ENCODE measurements around the gene SLC6A17. TPM values are rescaled to one million over a fixed set of nuclear protein-coding genes. Genes with fewer than 3 reads are reported as not detected.

Gene SLC6A17
- total and polyA plus RNA-seq, 12 donors: 0.06 to 0.45 (median 0.16) TPM; not detected in 4

- TF ChIP-seq, protein P1, sequence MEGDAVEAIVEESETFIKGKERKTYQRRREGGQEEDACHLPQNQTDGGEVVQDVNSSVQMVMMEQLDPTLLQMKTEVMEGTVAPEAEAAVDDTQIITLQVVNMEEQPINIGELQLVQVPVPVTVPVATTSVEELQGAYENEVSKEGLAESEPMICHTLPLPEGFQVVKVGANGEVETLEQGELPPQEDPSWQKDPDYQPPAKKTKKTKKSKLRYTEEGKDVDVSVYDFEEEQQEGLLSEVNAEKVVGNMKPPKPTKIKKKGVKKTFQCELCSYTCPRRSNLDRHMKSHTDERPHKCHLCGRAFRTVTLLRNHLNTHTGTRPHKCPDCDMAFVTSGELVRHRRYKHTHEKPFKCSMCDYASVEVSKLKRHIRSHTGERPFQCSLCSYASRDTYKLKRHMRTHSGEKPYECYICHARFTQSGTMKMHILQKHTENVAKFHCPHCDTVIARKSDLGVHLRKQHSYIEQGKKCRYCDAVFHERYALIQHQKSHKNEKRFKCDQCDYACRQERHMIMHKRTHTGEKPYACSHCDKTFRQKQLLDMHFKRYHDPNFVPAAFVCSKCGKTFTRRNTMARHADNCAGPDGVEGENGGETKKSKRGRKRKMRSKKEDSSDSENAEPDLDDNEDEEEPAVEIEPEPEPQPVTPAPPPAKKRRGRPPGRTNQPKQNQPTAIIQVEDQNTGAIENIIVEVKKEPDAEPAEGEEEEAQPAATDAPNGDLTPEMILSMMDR (IDR thresholded peaks at IDR 0.05): no peak
- Histone ChIP-seq H3K4me3 (no peak overlapping the region), H3K9me3 (no peaks in the 10 kb centered on the region), H3K4me1 (peaks cover 0 to 4% (median 0%) of the 10 kb centered on the region in 9 donors), H3K36me3 (no peaks in the 10 kb centered on the region), H3K27me3 (peaks cover 0 to 2% (median 0%) of the 10 kb centered on the region in 7 donors), H3K27ac (no peak overlapping the region)
- ATAC-seq (no peak), DNase-seq (no peak)
- 94 to 95% methylated on average over 4 of the region's 4 CpGs for WGBS, 2 donors
- intact Hi-C loops (cut with DNase I): no loop called here
Observed at GRCh38 chr1:110250008-110250407, 99.7 kb downstream of the SLC6A17 start.

DNA sequence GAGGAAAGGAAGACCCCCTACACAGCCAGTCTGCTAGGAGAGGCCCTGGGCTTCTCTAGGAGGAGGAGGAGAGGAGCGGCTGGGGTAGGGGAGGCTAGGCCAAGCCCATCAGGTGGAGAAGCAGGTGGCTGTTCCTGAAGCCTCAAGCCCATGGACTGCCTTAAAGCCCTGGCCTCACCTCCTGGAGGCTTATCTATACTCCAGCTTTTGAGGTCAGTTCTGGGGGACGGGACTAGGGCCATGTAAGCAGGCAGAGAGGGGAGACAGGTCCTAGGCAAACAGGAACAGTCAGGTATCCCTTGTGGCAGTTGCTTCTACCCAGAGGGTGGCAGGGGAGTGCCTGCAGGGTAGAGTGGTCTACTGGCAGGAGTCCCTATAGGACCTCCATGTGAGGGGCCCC, 100.5 kb downstream of the SLC6A17 start:
- TF ChIP-seq, protein P1 (IDR thresholded peaks at IDR 0.05): no peak
- Histone ChIP-seq H3K4me1 (peaks cover 0 to 11% (median 4%) of the 10 kb centered on the region in 9 donors), H3K9me3 (no peaks in the 10 kb centered on the region), H3K27ac (no peak overlapping the region), H3K27me3 (peaks cover 0 to 2% (median 0%) of the 10 kb centered on the region in 7 donors), H3K36me3 (no peaks in the 10 kb centered on the region), H3K4me3 (no peak overlapping the region)
- intact Hi-C loops (cut with DNase I): no loop called here
- DNase-seq (no peak), ATAC-seq (no peak)
- WGBS, 2 donors: 75 to 100% methylated on average over 2 of the region's 2 CpGs

Other genes starting within 250 kb of the SLC6A17 start
- gene CSF1, start 239.6 kb upstream of the SLC6A17 start, total RNA-seq: 10 to 100 TPM in 6 of 10 donors, 1 to 10 TPM in 4; 6.3 to 26.2 (median 12.3) TPM
- 10 to 100 TPM; 11.5 to 15.1 TPM for gene CSF1, start 239.6 kb upstream of the SLC6A17 start, polyA plus RNA-seq
- 10 to 100 TPM; 39.2 to 58.9 (median 48.7) TPM for gene AHCYL1, start 165.7 kb upstream of the SLC6A17 start, total RNA-seq
- 10 to 100 TPM; 21.9 to 24.2 TPM for gene AHCYL1, start 165.7 kb upstream of the SLC6A17 start, polyA plus RNA-seq
- gene STRIP1, start 115.9 kb upstream of the SLC6A17 start, total RNA-seq: 10 to 100 TPM; 13.9 to 23.2 (median 18.9) TPM
- gene STRIP1, start 115.9 kb upstream of the SLC6A17 start, polyA plus RNA-seq: 10 to 100 TPM; 10.3 to 12.3 TPM
- not detected for gene ALX3, start 79.8 kb upstream of the SLC6A17 start, total RNA-seq
- under 1 TPM in 1 of 2 donors, not detected in 1; 0.04 TPM for gene ALX3, start 79.8 kb upstream of the SLC6A17 start, polyA plus RNA-seq
- gene UBL4B, start 38.1 kb upstream of the SLC6A17 start, total RNA-seq: not detected
- not detected for gene UBL4B, start 38.1 kb upstream of the SLC6A17 start, polyA plus RNA-seq
- gene KCNC4, start 59.8 kb downstream of the SLC6A17 start, total RNA-seq: 10 to 100 TPM in 4 of 10 donors, 1 to 10 TPM in 6; 2.6 to 13.8 (median 6.1) TPM
- 1 to 10 TPM; 2.2 to 3.0 TPM for gene KCNC4, start 59.8 kb downstream of the SLC6A17 start, polyA plus RNA-seq
- gene RBM15, start 188.9 kb downstream of the SLC6A17 start, total RNA-seq: 10 to 100 TPM; 15.4 to 22.3 (median 19.4) TPM
- gene RBM15, start 188.9 kb downstream of the SLC6A17 start, polyA plus RNA-seq: 1 to 10 TPM; 1.4 to 5.9 TPM
- gene SLC16A4, start 240.5 kb downstream of the SLC6A17 start, total RNA-seq: 1 to 10 TPM; 1.3 to 3.5 (median 2.4) TPM
- 1 to 10 TPM; 1.5 to 3.4 TPM for gene SLC16A4, start 240.5 kb downstream of the SLC6A17 start, polyA plus RNA-seq

Data from heart right ventricle (tissue), 16 donors.